NOMO-1 treated with DMSO at 0.1 percent for 48 hours (cell line): ENCODE data around the gene SHBG.
"Not testable (repeated sequence)": the region's sequence is repeated elsewhere in the genome, so short reads cannot be mapped to it uniquely, and the experiment has no call there.

Experiments used
- DNase-seq: peaks from one replicate; lab custom pipeline; 2025; ENCODE audit not compliant: unreplicated experiment; lab: John Stamatoyannopoulos, UW

Gene SHBG, protein sequence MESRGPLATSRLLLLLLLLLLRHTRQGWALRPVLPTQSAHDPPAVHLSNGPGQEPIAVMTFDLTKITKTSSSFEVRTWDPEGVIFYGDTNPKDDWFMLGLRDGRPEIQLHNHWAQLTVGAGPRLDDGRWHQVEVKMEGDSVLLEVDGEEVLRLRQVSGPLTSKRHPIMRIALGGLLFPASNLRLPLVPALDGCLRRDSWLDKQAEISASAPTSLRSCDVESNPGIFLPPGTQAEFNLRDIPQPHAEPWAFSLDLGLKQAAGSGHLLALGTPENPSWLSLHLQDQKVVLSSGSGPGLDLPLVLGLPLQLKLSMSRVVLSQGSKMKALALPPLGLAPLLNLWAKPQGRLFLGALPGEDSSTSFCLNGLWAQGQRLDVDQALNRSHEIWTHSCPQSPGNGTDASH

DNA sequence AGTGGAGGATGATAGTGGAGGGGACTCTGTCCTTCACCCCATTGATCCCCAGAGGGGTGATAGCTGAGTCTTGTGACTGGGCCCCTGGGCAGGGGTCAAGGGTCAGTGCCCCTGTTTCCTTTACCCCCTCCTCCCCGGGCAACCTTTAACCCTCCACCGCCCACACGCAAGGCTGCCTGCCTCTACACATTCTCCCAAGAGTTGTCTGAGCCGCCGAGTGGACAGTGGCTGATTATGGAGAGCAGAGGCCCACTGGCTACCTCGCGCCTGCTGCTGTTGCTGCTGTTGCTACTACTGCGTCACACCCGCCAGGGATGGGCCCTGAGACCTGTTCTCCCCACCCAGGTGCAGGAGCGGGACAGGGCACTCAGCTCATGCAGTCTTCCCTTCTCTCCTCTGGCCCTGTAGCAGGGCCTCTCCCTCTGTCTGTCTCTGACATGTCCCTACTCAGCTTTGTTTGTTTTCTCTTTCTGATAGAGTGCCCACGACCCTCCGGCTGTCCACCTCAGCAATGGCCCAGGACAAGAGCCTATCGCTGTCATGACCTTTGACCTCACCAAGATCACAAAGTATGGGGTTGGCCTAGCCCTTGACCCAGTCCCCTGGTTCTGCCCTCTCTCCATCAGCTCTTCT, at the start of gene SHBG:
Gene SHBG (plus strand): TSS at position 197 of the 633 bp plus-strand sequence. CDS start 38 bp downstream, at position 235.
- DNase-seq: no peak

DNA sequence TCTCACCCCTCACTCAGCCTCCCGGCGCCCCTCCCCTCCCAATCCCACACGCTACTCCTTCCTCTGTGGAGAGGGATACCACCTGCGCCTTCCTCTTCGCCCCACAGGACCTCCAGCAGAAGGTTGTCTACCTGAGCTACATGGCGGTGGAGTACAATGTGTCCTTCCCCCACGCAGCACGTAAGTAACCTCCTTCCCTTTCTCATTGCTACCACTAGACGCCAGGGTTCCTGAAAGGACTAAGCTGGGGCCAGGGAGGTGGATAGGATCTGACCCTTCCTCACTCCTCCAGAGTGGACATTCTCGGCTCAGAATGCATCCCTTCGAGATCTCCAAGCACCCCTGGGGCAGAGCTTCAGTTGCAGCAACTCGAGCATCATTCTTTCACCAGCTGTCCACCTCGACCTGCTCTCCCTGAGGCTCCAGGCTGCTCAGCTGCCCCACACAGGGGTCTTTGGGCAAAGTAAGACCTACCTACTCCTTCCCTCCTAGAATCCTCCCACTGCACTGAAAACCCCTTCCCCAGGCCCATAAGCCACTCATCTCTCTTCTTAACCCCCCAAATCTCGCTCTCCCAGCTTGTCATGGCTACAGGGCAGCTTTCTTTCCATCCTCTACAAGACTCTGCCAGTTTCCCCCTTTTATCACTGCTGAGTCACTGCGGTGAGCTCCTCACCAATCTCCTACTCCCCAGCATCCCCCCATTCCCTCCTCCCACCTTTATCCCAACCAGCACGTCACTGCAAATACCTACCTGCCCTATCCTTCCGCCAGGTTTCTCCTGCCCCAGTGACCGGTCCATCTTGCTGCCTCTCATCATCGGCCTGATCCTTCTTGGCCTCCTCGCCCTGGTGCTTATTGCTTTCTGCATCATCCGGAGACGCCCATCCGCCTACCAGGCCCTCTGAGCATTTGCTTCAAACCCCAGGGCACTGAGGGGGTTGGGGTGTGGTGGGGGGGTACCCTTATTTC, 49.0 kb upstream of the SHBG start:
- peak; percentile 29 for DNase-seq

DNA sequence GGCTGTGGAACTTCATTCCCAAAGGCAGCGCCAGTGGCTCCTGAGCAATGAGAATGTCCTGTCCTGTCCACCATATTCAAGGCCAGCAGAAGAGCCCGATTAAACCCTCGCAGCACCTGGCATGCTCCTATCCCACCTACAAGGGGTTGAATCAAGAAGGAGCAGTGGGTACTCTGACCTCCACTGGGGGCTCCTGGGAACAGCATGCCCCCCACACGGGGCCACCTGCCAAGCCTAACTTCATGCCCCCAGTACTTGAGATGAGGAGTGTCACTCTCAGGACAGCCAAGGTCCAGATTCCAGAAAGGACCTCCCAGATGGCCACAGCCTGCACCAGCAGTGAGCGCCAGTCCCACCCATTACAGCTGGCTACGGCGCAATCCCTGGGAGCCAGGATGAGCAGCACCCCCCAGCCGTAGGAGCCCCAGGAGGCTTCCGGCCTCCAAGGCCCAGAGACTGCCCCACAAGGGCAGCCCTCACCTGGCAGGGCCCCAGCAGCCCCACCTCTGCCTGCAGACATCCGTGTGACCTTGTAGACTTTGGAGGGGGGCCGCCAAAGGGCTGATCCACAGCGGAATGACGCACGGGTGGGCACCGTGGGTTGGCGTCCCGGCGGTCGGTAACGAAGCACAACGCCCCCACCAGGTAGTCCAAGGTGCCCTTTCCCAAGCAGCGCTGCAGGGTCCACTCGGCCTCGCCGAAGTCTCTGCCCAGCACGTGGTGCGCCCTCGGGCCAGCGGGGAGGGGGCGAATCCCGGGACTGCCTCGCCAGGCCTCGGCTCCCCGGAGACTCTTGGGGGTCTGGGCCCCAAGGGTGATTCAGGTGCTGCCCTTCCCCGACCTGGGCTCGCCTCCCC, 47.3 kb upstream of the SHBG start:
- no peak for DNase-seq

DNA sequence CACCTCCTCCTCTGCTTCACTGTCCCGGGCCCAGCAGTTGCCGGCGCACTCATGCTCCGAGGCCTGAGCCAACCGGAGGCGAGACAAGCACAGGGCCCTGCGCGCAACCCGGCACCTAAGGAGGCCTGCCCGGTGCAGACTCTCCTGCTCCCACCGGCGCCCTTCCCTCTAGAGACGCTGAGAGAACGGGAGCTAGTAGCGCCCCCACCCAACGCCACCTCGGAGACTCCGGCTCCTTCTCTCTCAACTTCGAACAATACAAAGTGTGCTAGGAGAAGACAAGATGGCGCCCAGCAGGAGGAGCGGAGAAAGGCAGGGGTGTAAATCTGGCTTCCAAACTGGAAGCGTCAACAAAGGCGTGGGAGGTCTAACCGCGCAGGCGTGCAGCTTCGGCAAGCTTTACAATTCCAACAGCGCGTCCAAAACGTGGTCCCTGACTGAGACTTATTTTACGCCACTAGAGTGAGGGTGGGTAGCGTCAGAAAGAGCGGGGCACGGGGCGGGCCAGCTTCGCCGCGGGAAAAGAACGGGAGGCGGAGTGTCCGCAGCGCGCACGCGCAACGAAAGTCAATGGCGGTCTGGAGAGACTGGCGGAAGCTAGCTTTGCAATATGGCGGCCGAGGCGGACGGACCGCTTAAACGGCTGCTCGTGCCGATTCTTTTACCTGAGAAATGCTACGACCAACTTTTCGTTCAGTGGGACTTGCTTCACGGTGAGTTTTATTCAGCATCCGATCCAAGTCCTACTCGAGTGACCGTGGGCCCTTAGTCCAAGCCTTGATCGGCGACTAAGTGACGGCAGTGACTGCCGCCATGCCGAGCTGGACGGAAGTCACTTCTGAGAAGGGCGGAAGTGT, 46.5 kb upstream of the SHBG start, which contains the start of gene MPDU1:
Gene MPDU1 (plus strand): TSS at position 600 of the 857 bp plus-strand sequence. CDS start 11 bp downstream, at position 611.
- DNase-seq: peak; percentile 97

DNA sequence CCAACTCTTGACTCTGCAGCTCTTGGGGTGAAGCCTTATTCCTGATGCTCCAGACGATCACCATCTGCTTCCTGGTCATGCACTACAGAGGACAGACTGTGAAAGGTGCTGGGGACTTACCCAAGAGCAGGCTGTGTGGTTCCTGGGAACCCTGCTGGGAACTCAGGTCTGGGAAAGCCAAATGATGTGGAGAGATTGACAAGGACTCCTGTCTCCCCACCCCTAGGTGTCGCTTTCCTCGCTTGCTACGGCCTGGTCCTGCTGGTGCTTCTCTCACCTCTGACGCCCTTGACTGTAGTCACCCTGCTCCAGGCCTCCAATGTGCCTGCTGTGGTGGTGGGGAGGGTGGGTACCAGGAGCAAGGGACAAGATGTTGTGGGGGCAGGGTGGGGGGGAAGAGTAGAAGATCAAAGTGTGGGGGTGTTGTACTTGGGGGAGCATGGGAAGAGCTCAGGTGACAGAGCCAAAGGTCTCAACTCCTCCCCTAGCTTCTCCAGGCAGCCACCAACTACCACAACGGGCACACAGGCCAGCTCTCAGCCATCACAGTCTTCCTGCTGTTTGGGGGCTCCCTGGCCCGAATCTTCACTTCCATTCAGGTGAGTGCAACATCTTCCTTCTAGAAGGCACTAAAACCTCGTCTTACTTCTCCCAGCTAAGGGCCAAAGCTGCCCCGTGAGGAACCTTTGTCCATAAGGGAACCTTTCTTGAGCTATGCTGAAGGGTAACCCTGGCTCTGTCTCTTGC, 43.1 kb upstream of the SHBG start:
- DNase-seq: no peak

DNA sequence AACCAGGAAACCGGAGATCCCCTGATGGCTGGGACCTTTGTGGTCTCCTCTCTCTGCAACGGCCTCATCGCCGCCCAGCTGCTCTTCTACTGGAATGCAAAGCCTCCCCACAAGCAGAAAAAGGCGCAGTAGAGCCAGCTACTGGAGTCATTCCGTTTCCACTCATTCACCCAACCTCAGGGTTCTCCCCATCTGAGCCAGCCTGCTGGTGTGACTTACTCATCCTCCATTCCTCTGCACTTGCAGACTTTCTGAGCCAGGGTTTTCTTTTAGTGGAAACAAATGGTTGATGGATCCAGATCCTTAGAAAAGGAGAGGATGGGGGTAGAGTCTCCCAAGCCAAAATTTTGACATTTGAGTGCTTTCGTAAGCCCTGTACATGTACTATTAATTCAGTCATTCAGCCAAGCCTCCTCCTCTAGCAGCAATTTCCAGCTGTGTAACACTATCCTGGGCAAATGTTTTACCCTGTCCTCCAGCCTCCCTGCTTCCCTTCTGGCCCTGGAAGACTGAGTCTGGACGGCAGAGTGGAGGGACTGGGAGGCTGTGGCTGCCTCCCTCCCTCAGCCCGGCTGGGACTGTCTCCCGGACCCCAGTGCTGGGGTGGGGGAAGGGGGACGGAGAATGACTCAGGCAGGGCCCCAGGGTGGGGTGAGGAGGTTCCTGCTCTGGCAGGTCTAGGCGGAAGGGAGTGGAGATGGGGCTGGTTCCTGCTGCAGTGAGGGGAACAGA, 42.3 kb upstream of the SHBG start:
- DNase-seq: peak; percentile 25

DNA sequence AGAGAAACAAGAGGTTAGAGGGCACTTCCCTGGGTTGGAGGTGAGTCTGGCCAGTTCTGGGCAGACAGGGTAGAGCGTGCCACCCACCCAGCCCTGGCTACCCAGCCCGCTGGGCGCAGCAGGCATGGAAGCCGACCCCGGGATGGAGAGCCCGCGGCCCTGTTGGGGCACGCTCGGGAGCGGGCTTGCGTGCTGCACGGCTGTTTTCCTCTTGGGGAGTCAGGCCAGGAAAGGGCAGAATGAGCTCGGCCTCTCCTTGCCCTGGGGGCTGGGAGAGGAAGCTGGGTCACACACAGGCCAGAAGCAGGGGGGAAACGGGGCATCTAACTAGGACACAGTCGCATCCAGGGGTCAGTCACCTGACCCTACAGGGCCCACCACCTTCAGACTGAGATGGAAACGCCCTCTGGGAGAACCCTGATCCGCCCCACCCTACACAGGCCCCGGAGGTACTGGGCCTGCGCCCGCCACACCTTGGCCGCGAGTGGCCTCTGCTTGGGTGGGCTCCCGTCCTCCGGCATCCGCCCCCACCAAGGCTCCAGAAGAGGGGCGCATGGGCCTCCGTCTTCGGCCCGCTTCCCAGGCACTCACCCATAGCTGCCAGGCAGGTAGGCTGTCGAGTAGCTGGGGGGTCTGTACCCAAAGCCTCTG, 41.3 kb upstream of the SHBG start:
- DNase-seq: no peak

DNA sequence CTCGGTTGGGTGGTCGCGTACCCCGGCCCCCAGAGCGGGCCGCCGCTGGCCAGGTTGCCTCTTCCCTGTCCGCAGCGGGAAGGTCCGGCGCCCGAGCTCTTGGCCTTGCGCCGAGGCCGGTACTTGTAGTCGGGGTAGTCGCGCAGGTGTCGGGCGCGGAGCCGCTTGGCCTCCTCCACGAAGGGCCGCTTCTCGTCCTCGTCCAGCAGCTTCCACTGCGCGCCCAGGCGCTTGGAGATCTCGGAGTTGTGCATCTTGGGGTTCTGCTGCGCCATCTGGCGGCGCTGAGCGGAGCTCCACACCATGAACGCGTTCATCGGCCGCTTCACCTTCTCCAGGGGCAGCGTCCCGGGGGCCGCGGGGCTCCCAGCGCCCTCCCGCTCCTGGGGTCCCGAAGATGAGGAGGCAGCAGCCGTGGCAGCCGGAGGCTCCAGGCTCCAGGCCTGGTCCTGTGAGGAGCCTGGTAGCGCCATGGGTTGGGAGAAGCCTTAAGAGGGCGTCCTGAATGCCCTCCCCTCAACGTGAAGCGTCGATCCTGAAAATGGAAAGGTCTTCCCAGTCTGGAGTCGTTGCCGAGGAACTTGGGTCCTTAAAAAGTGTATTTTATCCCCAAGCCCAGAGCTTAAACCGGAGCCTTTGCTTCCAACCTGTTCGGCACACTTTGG, 40.6 kb upstream of the SHBG start:
- peak; percentile 63 for DNase-seq

DNA sequence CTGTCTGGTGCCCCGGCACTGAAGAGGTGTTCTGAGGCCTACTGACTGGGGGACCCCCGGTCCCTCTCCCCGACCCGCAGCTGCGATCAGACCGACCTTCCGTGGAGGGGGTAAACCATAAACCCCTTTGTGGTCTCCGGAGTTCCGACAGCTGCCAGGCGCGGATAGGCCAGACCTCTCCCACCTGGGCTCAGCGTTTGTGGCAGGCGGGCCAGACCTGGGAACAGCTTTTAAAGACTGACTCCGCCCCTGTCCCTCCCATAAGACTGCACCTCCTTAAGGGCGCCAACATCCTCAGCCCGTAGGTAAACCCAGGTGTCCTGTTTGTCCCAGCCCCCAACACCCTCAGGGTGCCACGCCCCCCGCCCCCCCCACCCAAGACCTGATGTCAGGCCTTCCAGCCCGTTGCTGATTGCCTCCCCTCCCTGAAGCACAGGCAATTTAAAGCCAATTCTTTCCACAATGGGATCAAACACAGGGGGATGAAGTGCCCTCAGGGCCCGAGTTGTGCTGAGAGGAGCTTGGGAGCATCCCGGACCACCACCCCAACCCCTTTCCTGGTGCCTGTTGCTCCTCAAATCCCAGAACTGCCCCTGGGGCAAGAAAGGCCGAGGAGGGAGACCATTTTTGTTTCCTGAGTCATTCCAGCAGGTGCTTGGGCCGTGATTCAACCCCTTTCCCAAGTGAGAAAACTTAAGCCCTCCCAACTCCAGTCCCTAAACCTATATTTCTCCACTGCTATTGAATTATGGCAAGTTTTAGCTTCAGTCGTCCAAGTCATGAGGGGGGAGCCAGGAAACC, 39.8 kb upstream of the SHBG start, which contains the start of gene SOX15:
Gene SOX15 (minus strand): TSS at position 204 of the 801 bp plus-strand sequence. CDS start 418 bp downstream, outside the sequence.
- no peak for DNase-seq

DNA sequence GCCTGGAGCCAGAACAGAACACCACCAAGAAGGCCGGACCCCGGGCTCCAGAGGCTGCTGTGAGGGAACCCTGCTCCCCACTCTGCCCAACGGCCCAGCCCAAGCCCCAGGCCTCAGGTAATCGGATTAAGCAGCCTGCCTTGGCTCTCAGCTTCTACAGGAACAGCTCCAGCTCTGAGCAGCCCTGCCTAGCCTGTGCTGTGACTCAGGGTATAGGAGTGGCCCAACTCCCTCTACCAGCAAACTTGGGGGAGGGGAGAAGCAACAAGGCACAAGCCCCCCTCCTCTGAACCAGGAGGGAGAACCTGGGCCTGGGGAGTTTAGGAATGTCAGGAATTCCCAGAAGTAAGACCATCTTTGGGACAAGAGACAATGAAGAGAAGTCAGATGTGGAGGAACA, 39.2 kb upstream of the SHBG start:
- DNase-seq: no peak

DNA sequence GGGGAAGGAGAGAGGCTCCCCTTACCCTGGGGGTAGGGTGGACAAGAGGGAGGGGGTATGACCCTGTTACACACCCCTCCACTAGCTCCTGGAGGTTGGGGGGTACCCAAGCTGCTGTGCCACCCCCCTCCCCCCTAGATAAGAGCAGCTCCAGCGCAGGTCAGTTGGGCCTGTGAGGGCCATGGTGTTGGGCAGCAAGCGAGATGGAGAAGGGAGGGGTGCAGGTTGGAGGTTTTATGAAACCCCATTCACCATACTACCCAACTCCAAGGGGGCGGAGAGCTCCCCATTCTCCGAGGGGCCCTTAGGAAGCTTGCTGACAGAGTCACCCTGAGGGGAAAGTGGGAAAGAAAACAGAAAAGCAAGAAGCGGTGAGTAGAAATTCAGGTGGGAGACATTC, 38.3 kb upstream of the SHBG start:
- no peak for DNase-seq

DNA sequence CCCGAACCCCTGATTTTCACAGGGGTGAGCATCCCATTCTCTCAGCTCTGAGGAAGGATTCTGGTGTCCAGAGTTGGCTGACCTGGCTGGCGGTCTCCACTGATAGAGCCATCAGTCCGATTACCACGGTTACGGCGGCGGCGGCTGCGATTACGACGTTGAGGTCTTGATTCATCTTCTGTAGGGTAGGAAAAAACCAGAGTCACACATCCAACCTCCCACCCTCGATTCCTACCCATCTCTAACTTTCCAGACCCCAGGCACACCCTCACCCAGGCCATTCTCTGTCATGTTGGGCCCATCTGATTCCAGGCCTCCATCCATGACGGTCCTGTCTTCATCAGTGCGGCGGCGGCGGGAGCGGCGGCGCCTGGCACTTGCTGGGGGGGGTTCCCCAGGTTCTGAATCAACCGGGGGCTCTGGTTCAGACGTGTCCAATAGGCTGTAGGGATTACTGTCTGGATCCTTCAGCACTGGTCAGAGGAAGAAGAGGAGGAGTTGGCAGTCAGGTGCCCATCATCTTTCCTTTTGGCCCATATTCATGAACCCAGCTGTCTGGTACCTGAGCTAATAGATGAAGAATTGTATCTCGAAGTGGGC, 37.4 kb upstream of the SHBG start:
- DNase-seq: no peak

DNA sequence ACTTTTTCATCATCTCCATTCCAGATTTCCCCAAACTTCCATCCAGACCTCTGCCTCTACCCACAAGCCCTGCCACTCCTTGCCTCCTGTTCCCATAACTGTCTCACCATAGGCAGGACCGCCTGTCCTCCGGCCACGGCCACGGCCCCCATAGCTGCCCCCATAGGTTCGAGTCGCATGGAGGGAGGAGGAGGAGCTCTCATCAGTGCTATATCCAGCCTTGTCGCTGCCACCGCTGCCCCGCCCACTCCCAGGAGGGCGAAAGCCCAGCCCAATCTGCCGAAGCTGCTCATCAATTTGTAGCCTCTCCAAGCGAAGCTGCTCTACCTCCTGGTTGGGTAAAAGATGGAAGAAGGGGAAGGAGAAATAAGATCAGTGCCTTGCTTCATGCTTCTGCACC, 36.6 kb upstream of the SHBG start:
- no peak for DNase-seq

DNA sequence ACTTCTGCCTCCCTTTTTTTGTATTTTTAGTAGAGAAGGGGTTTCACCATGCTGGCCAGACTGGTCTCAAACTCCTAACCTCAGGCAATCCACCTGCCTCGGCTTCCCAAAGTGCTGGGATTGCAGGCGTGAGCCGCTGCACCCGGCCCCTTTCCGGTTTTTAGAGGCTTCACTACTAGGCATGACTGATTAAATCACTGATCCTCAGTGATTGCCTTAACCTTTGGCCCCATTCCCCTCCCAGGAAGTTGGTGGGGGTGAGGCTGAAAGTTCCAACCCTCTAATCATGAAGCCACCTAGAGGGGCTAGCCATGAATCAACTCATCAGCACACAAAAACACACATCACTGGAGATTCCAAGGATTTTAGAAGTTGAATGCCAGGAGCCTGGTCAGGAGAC, 32.4 kb upstream of the SHBG start:
- not testable (repeated sequence) for DNase-seq

DNA sequence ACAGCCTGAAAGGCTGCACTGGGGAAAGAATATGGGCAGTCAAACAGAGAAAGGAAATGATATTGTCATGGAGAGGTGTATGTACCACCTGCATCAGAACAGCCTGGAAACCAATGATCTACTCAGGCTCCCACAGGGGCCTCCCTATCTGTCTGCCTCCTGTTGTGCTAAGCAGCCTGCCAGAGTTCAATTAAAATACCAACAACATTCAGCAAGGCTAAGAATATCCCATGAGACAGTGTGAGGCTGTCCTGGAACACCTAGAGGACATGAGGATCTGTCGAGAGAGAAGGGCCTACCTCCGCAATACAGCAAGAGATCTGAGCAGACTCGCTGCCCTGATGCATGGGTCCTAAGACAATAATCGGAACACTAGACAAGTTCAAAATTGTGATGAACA, 23.7 kb upstream of the SHBG start:
- no peak for DNase-seq

DNA sequence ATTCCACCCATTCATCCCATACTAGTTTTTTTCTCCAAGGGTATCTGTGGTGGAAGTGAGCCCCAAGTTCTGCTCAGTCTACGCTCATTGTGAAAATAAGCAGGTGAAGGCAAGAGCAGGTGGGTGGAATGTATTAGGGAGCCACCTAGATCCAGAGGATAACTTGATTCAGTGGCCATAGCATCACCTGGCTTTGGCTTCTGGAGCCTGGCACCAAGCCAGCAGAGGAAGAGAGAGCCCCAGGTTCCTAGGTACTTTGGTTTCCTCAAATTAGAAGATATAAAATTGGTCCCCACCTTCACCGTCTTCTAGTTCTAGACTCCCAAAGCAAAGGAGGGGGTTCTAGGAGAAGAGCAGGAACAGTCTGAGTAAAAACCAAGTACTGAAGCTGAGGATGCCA, 19.3 kb upstream of the SHBG start:
- no peak for DNase-seq
